Left renal pelvis (tissue), 4 donors: ENCODE data around the gene KNCN. TPM values are rescaled to one million over a fixed set of nuclear protein-coding genes. Genes with fewer than 3 reads are reported as not detected.

ENCODE experiments used
- DNase-seq, 4 donors: peaks; one replicate each; pipeline ENCODE4 v3.0.0-alpha.2; 2013; ENCODE audit warnings: low read depth in 4 of 4, low spot score in 3 of 4
- polyA plus RNA-seq, 4 donors: library from polyadenylated mRNA; unstranded; fragments of 120-200 nt; gene quantifications; one replicate each; pipeline ENCODE4 v1.2.1, GENCODE V29; 2013; ENCODE audit not compliant: insufficient read length in 4 of 4

KNCN gene
- polyA plus RNA-seq, 4 donors = not detected

DNA sequence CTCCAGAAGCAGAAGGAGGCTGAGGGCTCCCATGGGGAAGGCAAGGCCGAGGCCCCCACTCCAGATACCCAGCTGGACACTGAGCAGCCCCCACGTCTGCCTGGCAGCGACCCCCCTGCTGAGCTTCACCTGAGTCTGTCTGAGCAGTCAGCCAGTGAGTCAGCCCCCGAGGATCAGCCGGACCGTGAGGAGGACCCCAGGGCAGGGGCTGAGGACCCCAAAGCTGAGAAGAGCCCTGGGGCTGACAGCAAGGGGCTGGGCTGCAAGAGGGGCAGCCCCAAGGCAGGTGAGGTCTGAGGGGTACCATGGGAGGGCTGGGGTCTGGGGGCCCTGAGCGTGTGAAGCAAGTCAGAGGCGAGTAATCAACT lies 40.5 kb downstream of the KNCN start:
- no peak for DNase-seq

DNA sequence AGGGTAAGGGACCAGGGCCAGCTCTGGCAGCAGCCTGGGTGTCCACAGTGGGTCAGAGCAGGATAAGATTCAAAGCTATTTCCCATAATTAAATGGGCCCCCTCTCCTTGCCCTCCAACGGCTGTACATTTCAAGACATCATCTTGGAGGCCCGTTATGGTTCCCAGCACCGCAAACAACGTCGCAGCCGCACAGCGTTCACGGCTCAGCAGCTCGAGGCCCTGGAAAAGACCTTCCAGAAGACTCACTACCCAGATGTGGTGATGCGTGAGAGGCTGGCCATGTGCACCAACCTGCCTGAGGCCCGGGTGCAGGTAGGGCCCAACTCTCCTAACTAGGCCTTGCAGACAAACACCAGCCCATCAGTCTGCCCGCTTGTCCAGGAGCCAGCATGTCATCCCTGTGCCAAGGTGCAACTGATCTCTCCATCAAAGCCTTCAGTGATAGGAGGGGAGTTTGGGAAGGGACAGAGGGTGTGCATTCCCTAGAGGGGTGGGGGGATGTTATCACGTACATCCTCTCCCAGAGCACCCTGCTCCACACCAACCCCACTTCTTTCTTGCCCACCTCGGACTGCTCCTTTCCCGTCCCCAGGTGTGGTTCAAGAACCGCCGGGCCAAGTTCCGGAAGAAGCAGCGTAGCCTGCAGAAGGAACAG lies 41.0 kb downstream of the KNCN start:
- no peak for DNase-seq

DNA sequence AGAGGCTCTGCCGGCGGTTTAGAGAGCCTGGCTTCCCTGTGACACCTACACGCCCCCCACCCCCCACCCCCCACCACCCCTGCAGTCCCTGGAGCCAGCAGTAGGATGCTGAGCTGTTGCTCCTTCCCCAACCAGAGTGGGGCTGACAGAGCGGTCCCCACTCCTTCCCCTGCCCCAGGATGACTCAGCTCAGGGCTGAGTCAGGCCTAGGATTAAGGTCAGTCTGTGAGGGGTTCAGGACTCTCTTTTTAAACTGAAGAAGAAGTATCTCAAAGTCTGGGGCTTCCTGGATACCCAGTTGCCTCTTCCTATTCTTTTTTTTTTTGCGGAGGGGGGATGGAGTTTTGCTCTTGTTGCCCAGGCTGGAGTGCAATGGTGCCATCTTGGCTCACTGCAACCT lies 42.7 kb downstream of the KNCN start:
- DNase-seq = no peak

DNA sequence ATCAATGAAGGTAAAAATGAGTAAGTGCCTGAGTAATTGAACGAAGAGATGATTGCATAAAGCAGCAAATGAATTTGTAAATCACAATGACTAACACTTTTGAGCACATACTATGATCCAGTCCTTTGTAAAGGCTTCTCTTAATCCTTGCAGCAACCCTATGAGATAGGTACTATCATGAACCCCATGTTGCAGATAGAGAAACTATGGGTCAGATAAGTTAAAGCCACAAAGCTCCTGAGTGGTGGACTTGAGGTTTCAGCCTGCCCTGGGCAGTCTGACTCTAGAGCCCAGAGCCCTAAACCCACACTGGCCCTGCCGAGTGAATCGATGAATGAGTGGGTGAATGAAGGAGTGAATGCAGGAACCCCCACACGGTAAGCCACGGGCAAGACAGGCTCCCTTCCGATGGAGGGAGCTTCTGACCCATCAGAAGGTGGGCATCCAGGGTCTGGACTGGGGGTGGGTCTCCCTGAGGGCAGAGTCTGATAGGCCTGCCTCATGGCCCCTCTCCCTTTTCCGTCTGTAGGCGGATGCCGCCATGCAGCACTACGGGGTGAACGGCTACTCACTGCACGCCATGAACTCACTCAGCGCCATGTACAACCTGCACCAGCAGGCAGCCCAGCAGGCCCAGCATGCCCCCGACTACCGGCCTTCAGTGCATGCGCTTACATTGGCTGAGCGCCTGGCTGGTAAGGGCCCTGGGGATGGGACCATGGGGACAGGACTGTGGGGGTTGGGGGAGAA lies 44.8 kb downstream of the KNCN start:
- DNase-seq = no peak

DNA sequence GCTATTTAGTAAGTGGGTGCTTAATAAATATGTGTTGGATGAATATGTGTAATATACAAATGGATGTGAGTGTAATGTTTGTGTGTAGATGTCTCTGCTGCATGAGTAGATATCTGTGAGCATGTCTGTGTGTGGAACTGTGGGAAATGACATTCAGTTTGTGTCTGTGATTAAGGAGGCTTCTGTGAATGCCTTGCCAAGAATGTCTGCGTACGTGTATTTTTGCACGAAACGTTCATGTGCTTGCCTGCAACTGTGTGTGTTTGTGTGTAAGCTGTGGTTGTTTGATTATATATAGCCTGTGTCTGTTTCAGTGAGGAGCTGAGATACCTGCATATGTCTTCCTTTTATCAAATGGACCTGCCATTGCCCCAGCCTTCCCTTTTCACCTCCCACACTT lies 48.0 kb downstream of the KNCN start:
- DNase-seq = no peak

DNA sequence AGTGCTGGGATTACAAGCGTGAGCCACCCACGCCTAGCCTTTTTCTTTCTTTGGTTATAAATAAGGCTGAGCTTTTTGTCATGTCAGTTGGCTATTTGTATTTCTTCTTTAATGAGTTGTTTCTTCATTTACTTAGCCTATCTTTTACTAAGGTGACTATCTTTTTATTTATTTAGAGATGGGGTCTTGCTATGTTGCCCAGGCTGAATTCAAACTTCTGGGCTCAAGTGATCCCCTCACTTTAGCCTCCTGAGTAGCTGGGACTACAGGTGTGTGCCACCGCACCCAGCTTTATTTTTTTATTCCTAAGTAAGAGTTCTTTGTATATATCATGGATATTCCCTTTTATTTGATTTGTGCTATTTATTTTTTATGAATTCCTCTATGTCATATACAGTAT lies 49.9 kb downstream of the KNCN start:
- DNase-seq = no peak

DNA sequence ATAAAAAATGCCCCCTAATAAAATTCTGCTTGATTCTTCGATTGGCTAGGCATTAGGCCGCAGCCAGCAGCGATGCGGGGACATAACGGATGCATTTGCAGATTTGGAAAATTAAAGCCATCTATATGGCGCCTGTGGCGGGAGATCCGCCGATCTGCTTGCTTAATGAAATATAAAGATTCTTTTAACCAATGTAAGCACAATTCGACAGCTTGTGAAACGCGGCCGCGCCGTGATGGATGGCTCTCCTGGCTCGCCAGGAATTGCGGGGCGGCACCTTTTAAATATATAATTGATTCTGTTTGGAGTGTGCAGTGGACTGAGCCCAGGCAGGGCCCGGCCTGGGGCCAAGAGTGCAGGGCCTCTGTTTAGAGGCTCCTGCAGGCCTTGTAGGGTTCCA lies 53.8 kb downstream of the KNCN start:
- DNase-seq = no peak

DNA sequence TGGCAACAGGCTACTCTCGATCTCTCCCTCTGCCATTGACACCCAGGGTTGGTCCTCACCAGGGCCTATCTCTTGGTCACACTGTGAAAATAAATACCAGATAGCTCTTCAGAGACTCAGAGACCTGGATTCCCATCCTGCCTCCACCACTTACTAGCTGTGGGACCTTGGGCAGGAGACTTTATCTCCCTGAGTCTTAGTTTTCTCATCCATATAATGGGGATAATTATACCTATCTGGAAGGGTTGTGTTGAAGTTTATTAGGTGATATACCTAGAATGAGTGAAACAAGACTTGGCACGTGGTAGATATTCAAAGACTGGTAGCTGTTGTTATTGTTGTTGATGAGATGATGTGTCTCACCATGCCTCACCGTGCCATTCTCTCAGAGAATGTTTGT lies 54.4 kb downstream of the KNCN start:
- DNase-seq = no peak

DNA sequence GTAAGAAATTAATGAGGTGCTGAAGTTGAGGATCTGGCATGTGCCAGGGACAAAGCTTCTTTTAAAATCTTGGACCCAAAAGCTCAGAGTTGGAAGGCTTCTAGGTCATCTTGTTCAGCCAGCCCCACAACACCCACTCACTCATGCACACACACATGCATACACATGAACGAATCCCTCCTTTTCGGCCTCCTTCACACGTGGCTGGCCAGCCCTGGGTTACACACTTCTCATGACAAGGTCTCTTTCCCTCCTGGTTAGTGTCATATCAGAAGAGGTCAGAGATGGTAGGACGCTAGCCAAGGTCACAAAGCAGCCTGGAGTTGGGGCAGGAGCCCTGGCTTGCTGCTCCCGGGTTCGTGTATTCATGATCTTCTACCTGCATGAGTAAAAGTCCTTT lies 54.9 kb downstream of the KNCN start:
- DNase-seq = no peak

DNA sequence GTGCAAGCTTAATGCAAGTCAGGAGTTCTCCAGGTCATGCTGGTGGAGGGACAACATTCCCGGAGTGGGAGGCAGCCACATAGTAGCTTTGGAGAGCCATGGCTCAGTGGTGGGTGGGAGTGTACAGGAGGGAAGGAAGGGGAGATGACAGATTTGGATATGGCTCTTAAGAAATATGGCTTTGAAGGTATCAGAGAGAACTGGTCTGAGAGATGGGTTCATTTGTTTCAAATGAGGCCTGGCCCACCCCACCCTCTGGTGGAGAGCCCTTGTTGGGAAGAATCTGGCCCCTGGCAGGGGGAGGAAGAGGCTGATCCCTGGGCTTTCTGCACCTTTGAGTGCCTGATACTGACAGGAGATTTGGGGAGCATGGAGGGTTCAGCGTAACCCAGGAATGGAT lies 55.7 kb downstream of the KNCN start:
- no peak for DNase-seq

Other genes with a start within 250 kb of the KNCN start
- 10 to 100 TPM; 68.7 to 93.8 (median 83.4) TPM for gene LRRC41, start 248.0 kb downstream of the KNCN start, polyA plus RNA-seq
- 100 to 1,000 TPM; 240 to 421 (median 378) TPM for gene UQCRH, start 247.9 kb downstream of the KNCN start, polyA plus RNA-seq
- gene NSUN4, start 210.8 kb downstream of the KNCN start, polyA plus RNA-seq = 10 to 100 TPM; 15.6 to 31.0 (median 26.0) TPM
- 10 to 100 TPM in 3 of 4 donors, 1 to 10 TPM in 1; 7.6 to 31.1 (median 21.0) TPM for gene FAAH, start 157.3 kb downstream of the KNCN start, polyA plus RNA-seq
- under 1 TPM in 1 of 4 donors, not detected in 3; 0.12 TPM for gene DMBX1, start 61.8 kb downstream of the KNCN start, polyA plus RNA-seq
- gene MKNK1, start 52.6 kb upstream of the KNCN start, polyA plus RNA-seq = 10 to 100 TPM; 23.3 to 39.4 (median 29.4) TPM
- 10 to 100 TPM; 12.3 to 22.5 (median 13.3) TPM for gene MOB3C, start 65.2 kb upstream of the KNCN start, polyA plus RNA-seq
- gene ATPAF1, start 116.7 kb upstream of the KNCN start, polyA plus RNA-seq = 100 to 1,000 TPM in 2 of 4 donors, 10 to 100 TPM in 2; 55.7 to 118 (median 99.4) TPM
- under 1 TPM; 0.33 to 0.73 (median 0.61) TPM for gene TEX38, start 120.2 kb upstream of the KNCN start, polyA plus RNA-seq
- 100 to 1,000 TPM in 2 of 4 donors, 10 to 100 TPM in 2; 86.8 to 114 (median 99.6) TPM for gene EFCAB14, start 167.5 kb upstream of the KNCN start, polyA plus RNA-seq
- gene CYP4B1, start 247.4 kb upstream of the KNCN start, polyA plus RNA-seq = 1 to 10 TPM; 1.6 to 5.5 (median 2.0) TPM